Measurements from ENCODE around the gene PRAMEF1. TPM values are rescaled to one million over a fixed set of nuclear protein-coding genes. Genes with fewer than 3 reads are reported as not detected.

Gene PRAMEF1
- polyA plus RNA-seq, 1 experiment: not detected

GRCh38 chr1:12769976-12770505, 21.2 kb upstream of the PRAMEF1 start:
- Histone ChIP-seq H3K27ac (ENCODE audit: low read depth, low read length) (no peak overlapping the region), H3K27me3 (ENCODE audit: control insufficient read depth, insufficient read depth, low read length) (no peaks in the 10 kb centered on the region), H3K9me3 (ENCODE audit: control insufficient read depth, insufficient read depth, low read length) (peaks cover 31% of the 10 kb centered on the region), H3K4me3 (ENCODE audit: low read depth, low read length) (no peak overlapping the region)
- no peak for TF ChIP-seq CTCF (IDR thresholded peaks at IDR 0.05; ENCODE audit: low read depth, low read length)
- ChIA-PET CTCF (no interaction called here), POLR2A (no interaction called here)
- no peak for DNase-seq (ENCODE audit: low read depth, low spot score)

- no peaks in the 10 kb centered on the region for H3K27me3 ChIP-seq (ENCODE audit: control insufficient read depth, insufficient read depth, low read length)
- ChIA-PET CTCF (no interaction called here), POLR2A (no interaction called here)
- peaks cover 37% of the 10 kb centered on the region for H3K9me3 ChIP-seq (ENCODE audit: control insufficient read depth, insufficient read depth, low read length)
- H3K27ac ChIP-seq (ENCODE audit: low read depth, low read length): no peak overlapping the region
- H3K4me3 ChIP-seq (ENCODE audit: low read depth, low read length): no peak overlapping the region
- no peak for TF ChIP-seq CTCF (IDR thresholded peaks at IDR 0.05; ENCODE audit: low read depth, low read length)
- no peak for DNase-seq (ENCODE audit: low read depth, low spot score)
Observed at GRCh38 chr1:12770620-12771019, 20.6 kb upstream of the PRAMEF1 start.

GRCh38 chr1:12771186-12771585, 20.0 kb upstream of the PRAMEF1 start:
- no peak for TF ChIP-seq CTCF (IDR thresholded peaks at IDR 0.05; ENCODE audit: low read depth, low read length)
- H3K27ac ChIP-seq (ENCODE audit: low read depth, low read length): no peak overlapping the region
- H3K27me3 ChIP-seq (ENCODE audit: control insufficient read depth, insufficient read depth, low read length): no peaks in the 10 kb centered on the region
- H3K9me3 ChIP-seq (ENCODE audit: control insufficient read depth, insufficient read depth, low read length): peaks cover 40% of the 10 kb centered on the region
- DNase-seq (ENCODE audit: low read depth, low spot score): no peak
- POLR2A ChIA-PET: no interaction called here
- CTCF ChIA-PET: no interaction called here
- no peak overlapping the region for H3K4me3 ChIP-seq (ENCODE audit: low read depth, low read length)

GRCh38 chr1:12772520-12772919, 18.7 kb upstream of the PRAMEF1 start:
- ChIA-PET CTCF (no interaction called here), POLR2A (no interaction called here)

GRCh38 chr1:12773438-12773837, 17.8 kb upstream of the PRAMEF1 start, which contains the start of gene PRAMEF12:
Gene PRAMEF12 (plus strand): TSS chr1:12773738. CDS start chr1:12774868, 1,130 bp downstream.
- H3K4me3 ChIP-seq (ENCODE audit: low read depth, low read length): no peak within 1 kb of the TSS
- DNase-seq (ENCODE audit: low read depth, low spot score): no peak
- H3K9me3 ChIP-seq (ENCODE audit: control insufficient read depth, insufficient read depth, low read length): peaks cover 41% of the 10 kb centered on the region
- no peak for TF ChIP-seq CTCF (IDR thresholded peaks at IDR 0.05; ENCODE audit: low read depth, low read length)
- H3K27me3 ChIP-seq (ENCODE audit: control insufficient read depth, insufficient read depth, low read length): no peaks in the 10 kb centered on the region
- ChIA-PET POLR2A (no interaction called here), CTCF (no interaction called here)
- no peak within 1 kb of the TSS for H3K27ac ChIP-seq (ENCODE audit: low read depth, low read length)

More at GRCh38 chr1:12772520-12772919, 18.7 kb upstream of the PRAMEF1 start:
- H3K4me3 ChIP-seq (ENCODE audit: low read depth, low read length): no peak overlapping the region
- no peak for TF ChIP-seq CTCF (IDR thresholded peaks at IDR 0.05; ENCODE audit: low read depth, low read length)
- no peaks in the 10 kb centered on the region for H3K27me3 ChIP-seq (ENCODE audit: control insufficient read depth, insufficient read depth, low read length)
- H3K9me3 ChIP-seq (ENCODE audit: control insufficient read depth, insufficient read depth, low read length): peaks cover 45% of the 10 kb centered on the region
- DNase-seq (ENCODE audit: low read depth, low spot score): no peak
- no peak overlapping the region for H3K27ac ChIP-seq (ENCODE audit: low read depth, low read length)

Measured in AG04450 (cell line).